NCI-H2227 treated with DMSO at 0.1 percent for 48 hours (cell line): ENCODE data around the gene NUTF2.
"Not testable (repeated sequence)": the region's sequence is repeated elsewhere in the genome, so short reads cannot be mapped to it uniquely, and the experiment has no call there.

Experiments used
- DNase-seq: peaks from one replicate; lab custom pipeline; 2025; lab: John Stamatoyannopoulos, UW

The NUTF2 gene

DNA sequence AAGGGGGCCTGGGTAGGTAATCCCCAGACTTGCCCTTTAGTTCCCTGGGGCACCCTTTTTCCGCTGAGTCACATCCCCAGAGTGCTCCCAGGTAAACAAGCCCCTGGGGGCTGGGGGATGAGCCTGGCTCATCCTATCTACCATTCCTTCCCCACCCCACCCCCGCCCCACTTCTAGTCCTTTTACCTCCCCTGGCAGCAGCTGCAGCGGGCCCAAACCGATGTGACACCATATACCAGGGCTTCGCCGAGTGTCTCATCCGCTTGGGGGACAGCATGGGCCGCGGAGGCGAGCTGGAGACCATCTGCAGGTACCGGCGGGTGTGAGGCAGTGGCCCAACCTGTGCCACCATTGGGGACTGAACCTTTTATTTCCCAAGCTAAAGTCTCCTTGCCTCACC lies 38.8 kb downstream of the NUTF2 start:
- no peak for DNase-seq

DNA sequence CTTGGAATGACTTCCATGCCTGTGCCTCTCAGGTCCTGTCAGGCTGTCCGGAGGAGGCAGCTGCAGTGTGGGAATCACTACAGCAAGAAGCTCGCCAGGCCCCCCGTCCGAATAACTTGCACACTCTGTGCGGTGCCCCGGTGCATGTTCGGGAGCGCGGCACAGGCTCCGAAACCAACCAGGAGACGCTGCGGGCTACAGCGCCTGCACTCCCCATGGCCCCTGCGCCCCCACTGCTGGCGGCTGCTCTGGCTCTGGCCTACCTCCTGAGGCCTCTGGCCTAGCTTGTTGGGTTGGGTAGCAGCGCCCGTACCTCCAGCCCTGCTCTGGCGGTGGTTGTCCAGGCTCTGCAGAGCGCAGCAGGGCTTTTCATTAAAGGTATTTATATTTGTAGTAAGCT lies 39.2 kb downstream of the NUTF2 start:
- no peak for DNase-seq

DNA sequence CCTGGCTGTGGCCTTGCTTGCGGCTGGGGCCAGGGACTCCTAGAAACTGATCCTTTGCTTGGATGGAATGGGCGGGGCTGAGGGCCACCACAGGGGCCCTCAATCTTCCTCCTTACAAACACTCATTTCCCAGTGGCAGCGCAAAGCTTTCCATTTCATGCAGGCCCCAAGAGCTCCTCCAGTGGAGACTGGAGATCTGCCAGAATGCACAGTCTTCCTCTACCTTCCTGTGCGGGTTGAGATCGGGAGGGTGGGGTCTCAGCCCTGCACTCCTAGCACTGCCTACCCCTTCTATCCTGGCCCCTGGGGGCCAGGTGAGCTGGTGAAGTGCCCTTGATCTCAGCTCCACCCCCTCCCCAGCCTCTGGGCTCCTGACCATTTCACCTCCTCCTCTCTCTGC lies 39.7 kb downstream of the NUTF2 start:
- no peak for DNase-seq

DNA sequence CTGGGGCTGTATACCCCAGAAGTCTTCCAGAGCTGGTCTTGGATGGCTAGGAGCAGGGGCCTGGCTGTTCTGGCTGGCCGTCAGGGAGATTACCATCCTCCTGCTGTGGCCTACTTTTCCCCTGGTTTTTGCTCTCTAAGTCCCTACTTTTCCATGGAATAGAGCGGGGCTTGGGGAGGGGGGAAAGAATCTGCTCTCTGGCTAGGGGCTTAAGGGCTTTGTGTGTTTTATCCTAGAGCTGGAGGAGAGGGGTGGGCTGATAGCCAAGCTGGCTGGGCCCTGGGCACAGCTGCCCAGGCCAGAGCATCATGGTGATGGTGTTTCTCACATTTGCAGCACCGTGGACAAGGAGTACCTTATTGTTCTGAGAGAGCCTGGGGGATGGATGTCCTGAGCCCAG lies 41.6 kb downstream of the NUTF2 start:
- DNase-seq = no peak

DNA sequence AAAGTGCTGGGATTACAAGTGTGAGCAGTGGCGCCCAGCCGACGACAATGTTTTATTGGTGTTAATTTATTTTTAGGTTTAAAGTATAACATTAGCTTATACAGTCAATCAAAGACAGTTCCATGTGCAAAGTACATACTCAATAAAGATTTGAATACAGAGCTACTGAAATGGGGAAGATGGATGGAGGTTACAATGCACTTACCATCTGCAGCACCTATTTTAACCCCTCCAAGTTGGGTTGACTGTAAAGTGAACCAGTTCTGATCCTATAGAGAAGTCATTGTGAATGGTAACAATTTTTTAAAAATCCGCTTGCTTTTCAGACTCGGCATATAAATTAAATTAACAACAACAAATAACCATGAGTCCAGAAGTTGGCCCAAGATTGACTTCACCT lies 45.6 kb downstream of the NUTF2 start:
- DNase-seq = no peak

DNA sequence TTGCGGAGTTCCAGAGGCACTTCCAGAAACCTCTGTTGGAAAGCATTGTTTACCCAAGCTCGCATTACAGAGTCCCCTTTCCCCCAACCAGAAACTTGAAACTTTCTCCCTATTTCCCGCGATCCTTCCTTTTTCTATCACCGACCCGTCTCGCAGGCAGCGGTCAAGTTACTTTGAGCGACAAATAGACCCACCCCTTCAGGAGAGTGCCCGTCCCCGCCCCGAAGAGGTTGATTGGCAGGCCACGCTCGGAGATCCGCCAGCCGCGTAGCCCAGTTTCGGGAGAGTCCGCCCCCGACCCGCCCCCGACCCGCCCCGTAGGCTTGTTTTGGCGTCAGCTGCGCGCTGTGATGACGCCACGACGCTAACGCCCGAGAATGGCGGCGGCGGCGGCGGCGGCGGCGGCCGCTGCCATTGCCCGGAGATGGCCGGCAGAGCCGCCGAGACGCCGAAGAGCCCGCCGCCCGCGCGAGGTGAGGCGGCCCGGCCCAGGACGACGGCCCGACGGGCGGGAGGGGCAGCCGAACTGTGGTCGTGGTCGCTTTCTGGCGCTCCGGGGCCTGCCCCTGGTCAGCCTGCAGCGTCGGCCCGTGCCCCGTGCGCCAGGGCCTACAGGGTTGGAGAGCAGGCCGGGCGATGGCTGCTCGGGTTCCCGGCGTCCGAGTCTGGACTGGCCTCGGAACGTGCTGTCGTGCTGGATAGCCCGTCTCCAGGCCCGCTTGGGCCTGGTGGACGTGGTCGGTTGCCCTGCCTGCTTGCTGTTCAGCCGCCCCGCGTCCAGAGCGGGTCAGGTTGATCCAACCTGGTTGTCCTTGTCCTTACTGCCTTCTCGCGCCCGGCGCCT lies 46.4 kb downstream of the NUTF2 start, which contains the start of gene PSKH1:
TSS of gene PSKH1 (plus strand) at position 356 of the 844 bp plus-strand sequence. CDS start 15,496 bp downstream, outside the sequence.
- peak; percentile 89 for DNase-seq

DNA sequence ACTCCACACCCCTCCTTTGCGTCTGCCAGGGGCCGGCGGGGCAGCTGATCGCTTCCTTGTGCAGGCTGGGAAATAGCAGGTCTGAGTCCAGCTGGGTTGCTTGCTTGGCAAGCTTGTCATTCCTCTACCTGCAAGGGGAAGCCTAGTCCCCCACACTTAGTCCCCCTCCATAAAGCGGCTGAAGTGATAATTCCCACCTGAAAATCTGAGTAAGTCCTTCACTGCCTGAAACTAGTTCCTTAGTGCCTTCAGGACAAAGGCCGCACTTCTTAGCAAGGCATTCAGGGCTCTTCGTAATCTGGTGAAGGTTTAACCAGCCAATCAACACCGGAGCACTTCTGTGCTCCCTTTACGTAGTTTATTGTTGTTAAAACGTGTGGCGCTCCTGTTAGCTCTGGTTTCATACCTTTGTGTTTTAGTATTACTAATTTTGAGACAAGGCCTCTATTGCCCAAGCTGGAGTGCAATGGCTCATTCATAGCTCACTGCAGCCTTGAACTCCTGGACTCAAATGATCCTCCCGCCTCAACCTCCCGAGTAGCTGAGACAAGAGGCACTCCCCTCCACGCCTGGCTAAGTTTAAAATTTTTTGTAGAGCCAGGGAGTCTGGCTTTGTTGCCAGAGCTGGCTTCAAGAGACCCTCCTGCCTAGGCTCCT lies 47.1 kb downstream of the NUTF2 start:
- no peak for DNase-seq

DNA sequence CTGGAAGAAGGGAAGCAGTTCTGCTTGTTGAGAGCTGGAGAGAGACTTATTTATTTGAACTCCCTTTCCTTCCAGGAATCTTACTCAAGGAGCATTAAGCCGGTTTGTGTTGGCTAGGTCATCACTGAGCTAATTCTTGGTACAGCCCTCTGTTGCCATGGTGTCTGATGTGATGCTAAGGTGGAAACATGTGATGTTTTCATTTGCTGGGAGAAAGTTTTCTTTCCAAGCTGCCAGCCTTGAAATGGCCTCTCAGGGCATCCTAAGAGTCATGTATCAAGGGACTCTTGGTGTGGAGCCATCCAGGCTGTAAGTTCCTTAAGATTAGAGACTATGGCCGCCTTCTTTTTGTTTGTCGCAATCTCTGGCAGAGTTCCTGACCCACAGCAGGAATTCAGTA lies 50.5 kb downstream of the NUTF2 start:
- DNase-seq = no peak

DNA sequence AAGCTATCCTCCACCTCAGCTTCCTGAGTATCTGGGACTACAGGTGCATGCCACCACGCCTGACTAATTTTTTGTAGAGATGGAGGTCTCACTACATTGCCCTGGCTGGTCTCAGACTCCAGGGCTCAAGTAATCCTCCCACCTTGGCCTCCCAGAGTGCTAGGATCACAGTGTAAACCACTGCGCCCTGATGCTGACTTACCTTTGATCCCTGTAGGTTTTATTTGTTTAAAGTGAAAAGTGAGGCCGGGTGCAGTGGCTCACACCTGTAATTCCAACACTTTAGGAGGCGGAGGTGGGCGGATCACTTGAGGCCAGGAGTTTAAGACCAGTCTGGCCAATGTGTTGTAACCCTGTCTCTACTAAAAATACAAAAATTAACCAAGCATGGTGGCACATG lies 55.0 kb downstream of the NUTF2 start:
- DNase-seq = no peak

DNA sequence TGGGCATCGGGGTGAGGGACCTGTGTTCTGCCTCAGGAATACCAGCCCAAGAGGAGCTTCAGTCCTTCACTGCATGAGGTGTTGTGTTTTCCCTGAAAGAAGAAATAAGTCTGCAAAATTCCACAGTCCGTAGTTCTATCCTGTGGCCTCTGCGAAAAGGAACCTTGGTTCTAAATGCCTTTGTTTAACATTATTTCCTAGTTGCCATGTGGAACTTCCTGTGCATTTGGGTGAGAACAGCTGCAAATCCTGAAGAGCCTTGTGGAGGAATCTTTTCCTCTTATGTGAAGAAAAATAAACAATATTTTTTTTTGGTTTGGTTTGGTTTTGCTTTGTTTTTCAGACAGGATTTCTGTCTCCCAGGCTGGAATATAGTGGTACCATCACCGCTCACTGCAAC lies 56.1 kb downstream of the NUTF2 start:
- no peak for DNase-seq

DNA sequence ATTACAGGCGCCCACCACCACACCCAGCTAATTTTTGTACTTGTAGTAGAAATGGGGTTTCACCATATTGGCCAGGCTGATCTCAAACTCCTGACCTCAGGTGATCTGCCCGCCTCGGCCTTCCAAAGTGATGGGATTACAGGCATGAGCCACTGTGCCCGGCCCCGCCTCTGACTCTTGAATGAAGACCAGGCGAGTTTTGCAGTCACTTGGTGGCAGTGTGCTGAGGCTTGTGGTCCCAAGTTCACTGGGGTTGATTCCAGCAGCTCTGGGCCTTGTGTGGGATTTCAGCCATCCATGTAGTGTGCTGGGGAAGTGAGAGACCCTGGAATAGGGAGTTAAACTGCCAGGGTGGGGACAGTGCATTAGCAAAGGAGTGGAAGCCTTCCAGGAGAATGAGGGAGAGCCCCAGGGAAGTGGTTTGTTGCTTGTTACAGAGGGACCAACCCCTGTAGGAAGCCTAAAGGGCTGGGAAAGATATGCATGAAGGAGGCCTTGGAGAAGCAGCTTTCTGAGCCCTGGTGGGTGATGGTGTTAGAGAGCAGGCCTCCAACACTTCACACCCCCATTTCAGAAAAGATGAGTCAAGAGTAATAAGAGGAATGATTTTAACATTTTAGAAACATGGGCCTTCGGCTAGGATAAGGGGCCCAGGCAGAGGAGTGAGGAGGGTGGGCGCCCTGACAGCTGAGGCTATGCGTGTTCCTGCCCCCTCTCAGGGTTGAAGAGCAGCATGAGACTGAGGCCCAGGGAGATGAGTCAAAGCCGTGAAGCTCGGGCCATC lies 60.9 kb downstream of the NUTF2 start:
- no peak for DNase-seq

DNA sequence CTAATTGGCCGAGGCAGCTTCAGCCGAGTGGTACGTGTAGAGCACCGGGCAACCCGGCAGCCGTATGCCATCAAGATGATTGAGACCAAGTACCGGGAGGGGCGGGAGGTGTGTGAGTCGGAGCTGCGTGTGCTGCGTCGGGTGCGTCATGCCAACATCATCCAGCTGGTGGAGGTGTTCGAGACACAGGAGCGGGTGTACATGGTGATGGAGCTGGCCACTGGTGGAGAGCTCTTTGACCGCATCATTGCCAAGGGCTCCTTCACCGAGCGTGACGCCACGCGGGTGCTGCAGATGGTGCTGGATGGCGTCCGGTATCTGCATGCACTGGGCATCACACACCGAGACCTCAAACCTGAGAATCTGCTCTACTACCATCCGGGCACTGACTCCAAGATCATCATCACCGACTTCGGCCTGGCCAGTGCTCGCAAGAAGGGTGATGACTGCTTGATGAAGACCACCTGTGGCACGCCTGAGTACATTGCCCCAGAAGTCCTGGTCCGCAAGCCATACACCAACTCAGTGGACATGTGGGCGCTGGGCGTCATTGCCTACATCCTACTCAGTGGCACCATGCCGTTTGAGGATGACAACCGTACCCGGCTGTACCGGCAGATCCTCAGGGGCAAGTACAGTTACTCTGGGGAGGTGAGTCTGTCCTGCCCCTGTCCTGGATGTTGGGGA lies 62.5 kb downstream of the NUTF2 start:
- DNase-seq = no peak

DNA sequence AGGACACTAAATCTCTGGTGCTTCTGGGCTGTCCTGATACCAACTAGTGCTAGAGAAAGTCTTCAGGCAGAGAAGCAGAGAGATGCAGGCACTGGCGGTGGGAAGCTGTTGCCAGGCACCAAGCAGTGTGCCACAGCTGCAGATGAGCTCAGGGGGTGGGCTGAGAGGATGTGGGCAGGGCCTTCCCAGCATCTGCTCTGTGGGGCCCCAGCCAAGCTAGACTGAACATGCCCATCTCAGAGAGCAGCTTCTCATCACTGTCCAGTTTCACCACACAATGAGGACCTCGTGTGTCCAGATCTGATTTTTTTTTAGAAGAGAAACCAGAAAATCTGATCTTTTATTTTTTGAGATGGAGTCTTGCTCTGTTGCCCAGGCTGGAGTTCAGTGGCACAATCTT lies 63.4 kb downstream of the NUTF2 start:
- DNase-seq = no peak

DNA sequence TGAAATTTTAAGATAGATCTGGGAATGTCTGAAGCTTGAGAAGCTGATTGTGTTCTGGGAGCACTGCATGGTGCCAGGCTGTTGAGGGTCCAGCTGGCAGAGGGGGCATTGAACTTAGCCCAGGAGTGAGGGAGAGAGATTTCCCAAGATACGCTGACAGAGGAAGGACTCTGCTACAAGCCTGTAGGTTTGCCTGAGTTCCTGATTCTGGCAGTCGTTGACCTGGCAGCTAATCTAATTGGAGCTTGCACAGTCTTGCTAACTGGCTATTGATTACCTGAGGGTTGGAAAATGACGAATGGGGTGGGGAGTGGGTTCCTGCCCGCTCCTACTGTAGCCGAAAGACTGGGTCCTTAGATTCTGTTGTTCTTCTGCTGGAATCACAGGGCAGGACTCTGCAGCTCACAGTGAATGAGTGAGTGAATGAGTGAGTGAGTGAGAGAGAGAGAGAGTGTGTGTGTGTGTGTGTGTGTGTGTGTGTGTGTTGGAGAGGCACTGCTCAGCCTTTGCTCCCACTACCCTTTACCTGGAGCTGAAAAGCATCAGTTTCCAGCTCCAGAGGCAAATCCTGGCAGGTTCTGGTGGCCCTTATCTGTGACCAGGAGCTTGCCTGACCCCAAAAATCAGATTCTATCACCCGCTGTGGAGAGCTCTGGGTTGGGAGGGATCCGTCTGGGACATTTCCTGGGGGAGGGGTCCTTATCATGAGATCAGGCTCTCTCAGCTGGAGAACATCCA lies 68.2 kb downstream of the NUTF2 start:
- DNase-seq = no peak

DNA sequence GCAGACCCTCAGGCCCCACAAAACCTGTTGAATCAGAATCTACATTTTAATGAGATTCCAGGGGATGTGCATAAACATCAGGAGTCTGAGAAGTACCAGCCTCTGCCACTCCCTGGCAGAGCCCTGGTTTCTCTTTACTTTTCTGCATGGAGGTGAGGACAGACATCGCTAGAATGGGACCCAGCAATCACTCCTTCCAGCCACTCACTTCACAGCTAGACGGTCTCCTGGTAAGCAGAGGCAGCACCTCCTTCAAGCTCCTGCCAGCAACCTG lies 68.7 kb downstream of the NUTF2 start:
- DNase-seq = not testable (repeated sequence)

DNA sequence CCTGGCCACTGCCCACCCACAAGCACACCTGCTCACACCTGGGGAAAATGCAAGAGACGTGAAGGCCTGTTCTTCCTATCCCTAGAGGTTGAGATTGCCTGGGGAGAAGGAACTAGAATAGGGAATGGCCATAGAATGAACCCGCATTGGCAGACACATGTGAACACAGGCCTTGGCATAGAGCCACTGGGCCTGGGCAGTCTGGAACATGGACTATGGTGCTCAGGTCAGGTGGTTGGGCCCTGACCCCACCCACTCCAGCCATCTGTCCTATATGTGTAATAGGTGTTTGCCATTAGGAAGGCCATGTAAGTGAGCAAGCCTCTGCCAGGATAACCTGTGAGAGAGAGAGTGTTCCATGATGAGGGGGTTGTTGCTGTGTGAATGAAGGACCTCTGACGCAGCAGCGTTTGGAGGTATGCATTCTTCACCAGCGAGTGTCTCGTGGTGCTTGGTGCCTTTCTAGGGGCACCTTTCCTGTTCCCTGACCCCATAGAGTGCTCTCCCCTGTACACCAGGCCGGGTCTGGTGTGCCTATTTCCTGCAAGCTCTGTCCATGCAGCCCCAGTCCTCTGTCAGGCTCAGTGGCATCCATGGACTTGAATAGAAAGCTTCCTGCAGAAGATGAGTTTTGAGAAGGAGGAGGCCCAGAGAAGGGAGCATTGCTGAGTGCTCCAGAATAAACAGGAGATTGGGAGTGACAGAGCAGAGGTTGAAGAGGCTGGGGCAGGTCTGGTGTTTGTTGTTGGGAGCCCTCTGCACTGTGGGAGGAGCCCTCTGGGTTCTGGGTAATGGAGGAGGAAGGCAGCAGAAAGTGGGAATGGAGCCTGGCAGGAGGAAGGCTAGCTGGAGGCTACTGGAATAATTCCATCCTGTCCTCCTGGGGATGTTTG lies 69.3 kb downstream of the NUTF2 start:
- DNase-seq = no peak

DNA sequence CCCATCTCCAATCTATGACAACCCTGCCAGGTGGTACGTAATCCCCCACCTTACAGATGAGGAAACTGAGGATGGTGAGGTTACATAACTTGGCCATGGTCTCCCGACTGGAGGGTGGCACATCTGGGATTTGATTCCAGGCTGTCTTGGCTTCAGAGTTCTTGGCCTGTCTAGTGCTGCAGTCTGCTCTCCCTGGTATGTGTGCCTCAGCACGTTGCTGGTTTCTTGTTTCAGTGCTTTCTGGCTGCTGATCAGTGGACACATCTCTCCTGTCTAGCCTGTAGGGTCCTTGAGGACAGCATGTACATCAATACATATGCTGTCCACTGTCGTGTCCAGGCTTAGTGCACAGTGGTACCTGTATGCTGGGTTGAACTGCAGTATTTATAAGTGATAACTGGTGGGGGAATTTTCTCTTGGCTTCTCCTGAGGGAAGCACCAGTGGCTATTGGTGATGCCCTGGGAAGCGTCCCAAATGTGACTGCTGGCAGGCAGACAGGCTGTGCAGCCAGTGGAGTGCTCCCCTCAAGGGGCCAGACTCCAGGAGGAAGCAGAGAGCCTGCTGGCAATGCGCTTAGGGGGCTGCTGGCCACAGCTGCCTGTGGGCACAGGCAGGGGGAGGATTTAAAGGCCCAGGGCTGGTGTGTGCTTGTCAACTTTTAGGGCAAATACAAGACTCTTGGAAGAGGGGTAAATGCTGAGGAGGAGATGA lies 70.6 kb downstream of the NUTF2 start:
- no peak for DNase-seq

DNA sequence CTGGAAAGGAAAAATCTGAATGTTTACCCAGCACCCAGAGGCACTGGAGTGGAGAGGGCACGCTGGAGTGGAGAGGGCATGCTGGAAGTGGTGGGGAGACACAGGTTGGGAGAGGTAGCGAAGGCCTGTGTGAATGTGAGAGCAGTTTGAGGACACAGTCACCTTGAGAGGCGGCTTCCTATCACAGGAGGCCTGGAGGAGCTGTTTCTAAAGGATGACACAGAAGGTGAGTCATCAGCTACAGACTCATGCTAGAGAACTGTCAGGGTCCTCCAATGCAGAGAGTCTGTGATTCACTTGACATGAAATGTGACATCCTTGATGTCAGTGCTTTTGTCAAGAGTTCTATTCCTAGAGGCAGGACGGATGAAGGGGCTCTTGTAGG lies 71.1 kb downstream of the NUTF2 start:
- no peak for DNase-seq

DNA sequence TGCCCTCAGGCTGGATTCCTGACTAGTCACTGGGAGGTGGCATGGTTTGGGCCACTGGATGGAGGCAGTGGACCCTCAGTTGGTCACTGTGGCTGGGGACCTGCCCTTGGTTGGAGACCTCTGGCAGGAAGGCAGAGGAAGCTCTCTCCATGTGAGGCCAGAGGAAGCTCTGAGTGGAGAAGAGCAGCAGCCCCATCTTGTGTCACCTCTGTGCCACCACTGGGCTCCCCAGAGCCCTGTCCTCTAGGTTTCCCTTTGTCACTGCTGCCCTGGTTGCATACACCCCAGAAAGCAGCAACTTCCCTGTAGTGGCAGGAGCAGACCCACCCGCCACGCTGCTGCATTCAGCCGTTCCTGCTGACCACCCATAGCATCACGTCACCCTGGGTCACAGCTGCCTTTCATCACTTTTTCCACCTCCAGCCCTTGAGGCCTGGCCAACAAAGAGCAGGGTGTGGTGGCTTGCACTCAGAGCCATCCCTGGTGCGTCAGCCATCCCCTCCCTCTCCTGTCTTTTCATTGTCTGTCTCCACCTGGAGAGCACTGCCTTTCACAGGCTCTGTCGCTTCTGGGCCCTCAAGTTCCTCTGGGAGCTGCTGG lies 73.0 kb downstream of the NUTF2 start:
- no peak for DNase-seq
